Naive thymus-derived CD4-positive, alpha-beta T cell (primary cell): Measurements from ENCODE around the gene DNAJC17. TPM values are rescaled to one million over a fixed set of nuclear protein-coding genes. Genes with fewer than 3 reads are reported as not detected.

Source experiments
- ATAC-seq: fragments of 150-1000 bp; cut with Tn5 transposase; 2 replicates; pipeline ENCODE4 v1.10.0; 2021; ENCODE audit warnings: mild to moderate bottlenecking, moderate library complexity
- CTCF ChIA-PET: fragments of 350-600 bp; sonication (Branson Sonifier 250); formaldehyde crosslinking; loops from one replicate; lab custom pipeline; 2021; ENCODE audit warnings: antibody characterized with exemption; lab: Charles Lee
- POLR2A ChIA-PET: fragments of 350-600 bp; sonication (Branson Sonifier 250); formaldehyde crosslinking; loops from one replicate; lab custom pipeline; 2021; ENCODE audit warnings: antibody characterized with exemption, inconsistent platforms; lab: Charles Lee
- DNase-seq, 9 donors: peaks; one replicate each; pipeline versions ENCODE4 v3.0.0 to v3.0.0-alpha.2; 2020 to 2022; ENCODE audit warnings: mixed read lengths in 1 of 9
- H3K27ac ChIP-seq: one replicate; pipeline ENCODE4 v1.7.0; 2013; ENCODE audit warnings: mild to moderate bottlenecking, low read depth, low read length, moderate library complexity
- H3K27me3 ChIP-seq, 2 donors: one replicate each; pipeline ENCODE4 v1.7.0; 2013; ENCODE audit warnings: low read length in 2 of 2, mild to moderate bottlenecking in 2 of 2, moderate library complexity in 2 of 2; ENCODE audit not compliant: control insufficient read depth in 2 of 2, insufficient read depth in 2 of 2
- H3K36me3 ChIP-seq, 3 experiments: 1 replicate in 2 of 3; 2 replicates in 1 of 3; pipeline ENCODE4 v1.7.0; 2013; ENCODE audit warnings: low read length in 3 of 3, mild to moderate bottlenecking in 3 of 3, moderate library complexity in 1 of 3; ENCODE audit not compliant: insufficient read depth in 3 of 3, control insufficient read depth in 2 of 3
- H3K4me1 ChIP-seq, 2 donors: one replicate each; pipeline ENCODE4 v1.7.0; 2013; ENCODE audit warnings: low read length in 2 of 2, mild to moderate bottlenecking in 2 of 2, moderate library complexity in 1 of 2; ENCODE audit not compliant: control insufficient read depth in 2 of 2, insufficient read depth in 2 of 2
- H3K4me3 ChIP-seq: 2 replicates; pipeline ENCODE4 v1.7.0; 2013; ENCODE audit warnings: mild to moderate bottlenecking, low read length
- H3K9me3 ChIP-seq, 3 experiments: 1 replicate in 2 of 3; 2 replicates in 1 of 3; pipeline ENCODE4 v1.7.0; 2013; ENCODE audit warnings: low read length in 3 of 3; ENCODE audit not compliant: control insufficient read depth in 2 of 3
- H3K27ac Mint-ChIP-seq, 9 donors: one replicate each; pipeline ENCODE4 v1.8.0; 2020 to 2022; ENCODE audit warnings: mixed read lengths in 9 of 9, mild to moderate bottlenecking in 8 of 9, moderate library complexity in 5 of 9, inconsistent platforms in 2 of 9
- H3K27me3 Mint-ChIP-seq, 5 donors: one replicate each; pipeline ENCODE4 v1.8.0; 2021 to 2022; ENCODE audit warnings: mixed read lengths in 5 of 5, mild to moderate bottlenecking in 1 of 5
- H3K36me3 Mint-ChIP-seq, 5 donors: one replicate each; pipeline ENCODE4 v1.8.0; 2020 to 2022; ENCODE audit warnings: mixed read lengths in 5 of 5, mild to moderate bottlenecking in 3 of 5, inconsistent platforms in 1 of 5
- H3K4me1 Mint-ChIP-seq, 7 donors: one replicate each; pipeline ENCODE4 v1.8.0; 2020 to 2022; ENCODE audit warnings: mixed read lengths in 7 of 7, mild to moderate bottlenecking in 3 of 7, inconsistent platforms in 1 of 7
- H3K4me3 Mint-ChIP-seq, 10 donors: one replicate each; pipeline ENCODE4 v1.8.0; 2020 to 2022; ENCODE audit warnings: mild to moderate bottlenecking in 10 of 10, mixed read lengths in 10 of 10, moderate library complexity in 6 of 10, inconsistent platforms in 2 of 10
- H3K9me3 Mint-ChIP-seq, 11 donors: one replicate each; pipeline ENCODE4 v1.8.0; 2020 to 2022; ENCODE audit warnings: mixed read lengths in 11 of 11, mild to moderate bottlenecking in 4 of 11, inconsistent platforms in 1 of 11, moderate library complexity in 1 of 11
- intact Hi-C, 2 donors: fragments of 100-400 bp; cut with micrococcal nuclease; formaldehyde crosslinking; loops; one replicate each; pipeline ENCODE4 v1.15.1; 2023
- polyA plus RNA-seq, 2 donors: library from polyadenylated mRNA; unstranded; fragments of 300-500 nt; fragmentation: Illumina TruSeq; gene quantifications; one replicate each; pipeline ENCODE4 v1.2.3, GENCODE V29; 2021
- total RNA-seq, 6 experiments: library from RNA in 5 of 6; stranded (reverse) in 5 of 6; gene quantifications; 1 replicate in 5 of 6; 2 replicates in 1 of 6; pipeline ENCODE4 v1.2.3 and lab custom pipeline; 2021 to 2026

DNAJC17 gene
- total and polyA plus RNA-seq, 7 experiments from 2014 or later: 28.8 to 50.9 (median 35.5) TPM

- Histone ChIP-seq H3K27me3 (no peaks in the 10 kb centered on the region), H3K27ac (peak overlapping the region; percentile 78), H3K4me3 (peak overlapping the region; percentile 71), H3K36me3 (peaks cover 0 to 14% (median 0%) of the 10 kb centered on the region in 3 experiments), H3K9me3 (no peaks in the 10 kb centered on the region), H3K4me1 (peaks cover 12 to 17% of the 10 kb centered on the region in 2 donors)
- peak overlapping the region; percentile 76 to 94 (median 90) for H3K4me3 Mint-ChIP-seq
- H3K27ac Mint-ChIP-seq: peak overlapping the region; percentile 69 to 92 (median 87)
- H3K9me3 Mint-ChIP-seq: no peaks in the 10 kb centered on the region
- H3K36me3 Mint-ChIP-seq: no peaks in the 10 kb centered on the region
- intact Hi-C loops: loop anchor here in 1 of 2 donors (1.0 kb wide), 1 partner anchor 8 kb away; the partner anchor contains the start of gene RMDN3
- no peaks in the 10 kb centered on the region for H3K27me3 Mint-ChIP-seq
- ChIA-PET CTCF (interaction anchor here (0.5 kb wide), 1 partner anchor 272 kb away, joined by 3 read pairs; no protein-coding TSS in a partner anchor), POLR2A (interaction anchor here (1.0 to 3.7 kb wide), 2 partner anchors 69 to 198 kb away, joined by 7 to 21 read pairs; partner anchors contain the start of genes CCDC32 and RAD51)
- peak; percentile 4 for ATAC-seq
- peak in 4 of 9 donors; percentile 16 to 53 (median 35) for DNase-seq
- peaks cover 1 to 31% (median 28%) of the 10 kb centered on the region in 7 donors for H3K4me1 Mint-ChIP-seq
Measured at GRCh38 chr15:40762919-40763800, 44.1 kb downstream of the DNAJC17 start.

- H3K27ac ChIP-seq: no peak overlapping the region
- H3K4me1 Mint-ChIP-seq: peaks cover 0 to 25% (median 18%) of the 10 kb centered on the region in 7 donors
- H3K27me3 ChIP-seq: no peaks in the 10 kb centered on the region
- H3K9me3 ChIP-seq: no peaks in the 10 kb centered on the region
- POLR2A ChIA-PET: no interaction called here
- peaks cover 0 to 4% (median 0%) of the 10 kb centered on the region in 3 experiments for H3K36me3 ChIP-seq
- intact Hi-C loops: no loop called here
- H3K27me3 Mint-ChIP-seq: no peaks in the 10 kb centered on the region
- no peak overlapping the region for H3K4me3 ChIP-seq
- ATAC-seq: no peak
- H3K27ac Mint-ChIP-seq: peak overlapping the region in 1 of 9 donors; percentile 14
- CTCF ChIA-PET: no interaction called here
- no peaks in the 10 kb centered on the region for H3K9me3 Mint-ChIP-seq
- no peak overlapping the region for H3K4me3 Mint-ChIP-seq
- H3K4me1 ChIP-seq: peaks cover 7 to 12% of the 10 kb centered on the region in 2 donors
- H3K36me3 Mint-ChIP-seq: no peaks in the 10 kb centered on the region
- DNase-seq: no peak
Measured at GRCh38 chr15:40759961-40760360, 47.3 kb downstream of the DNAJC17 start.

GRCh38 chr15:40756938-40757337, 50.3 kb downstream of the DNAJC17 start:
- H3K4me3 ChIP-seq: no peak overlapping the region
- ATAC-seq (no peak), DNase-seq (no peak)
- H3K36me3 Mint-ChIP-seq: peaks cover 0 to 11% (median 0%) of the 10 kb centered on the region in 5 donors
- no peaks in the 10 kb centered on the region for H3K9me3 ChIP-seq
- H3K4me1 ChIP-seq: peaks cover 7 to 10% of the 10 kb centered on the region in 2 donors
- H3K27ac ChIP-seq: no peak overlapping the region
- ChIA-PET POLR2A (interaction anchor here (0.6 to 1.6 kb wide), 4 partner anchors 8 to 1017 kb away, joined by 3 to 8 read pairs (median 8); partner anchors contain the start of genes MAPKBP1 and RAD51), CTCF (interaction anchor here (1.3 kb wide), 2 partner anchors 8 to 13 kb away, joined by 3 to 5 read pairs; partner anchors contain the start of gene C15orf62)
- peak overlapping the region in 9 of 10 donors; percentile 29 to 78 (median 58) for H3K4me3 Mint-ChIP-seq
- H3K9me3 Mint-ChIP-seq: no peaks in the 10 kb centered on the region
- no peaks in the 10 kb centered on the region for H3K27me3 Mint-ChIP-seq
- intact Hi-C loops: no loop called here
- peaks cover 16 to 36% (median 26%) of the 10 kb centered on the region in 7 donors for H3K4me1 Mint-ChIP-seq
- H3K27ac Mint-ChIP-seq: peak overlapping the region in 5 of 9 donors; percentile 20 to 82 (median 53)
- H3K27me3 ChIP-seq: no peaks in the 10 kb centered on the region
- peaks cover 0 to 14% (median 0%) of the 10 kb centered on the region in 3 experiments for H3K36me3 ChIP-seq

GRCh38 chr15:40755812-40756208, 51.5 kb downstream of the DNAJC17 start:
- Histone ChIP-seq H3K4me1 (peaks cover 7 to 10% of the 10 kb centered on the region in 2 donors), H3K36me3 (peaks cover 0 to 26% (median 11%) of the 10 kb centered on the region in 3 experiments), H3K9me3 (no peaks in the 10 kb centered on the region), H3K27me3 (no peaks in the 10 kb centered on the region), H3K4me3 (peak overlapping the region; percentile 94), H3K27ac (peak overlapping the region; percentile 95)
- intact Hi-C loops: loop anchor here (1.0 to 2.0 kb wide), 13 partner anchors 7 to 475 kb away; partner anchors contain the start of genes DNAJC17 (in 2 of the 2), RAD51 (in 2 of the 2), RPUSD2 (in 2 of the 2) and VPS18 (in 2 of the 2)
- Mint-ChIP-seq H3K36me3 (peaks cover 0 to 20% (median 0%) of the 10 kb centered on the region in 5 donors), H3K4me1 (peaks cover 16 to 37% (median 27%) of the 10 kb centered on the region in 7 donors), H3K9me3 (no peaks in the 10 kb centered on the region), H3K27ac (peak overlapping the region; percentile 89 to 99 (median 95)), H3K4me3 (peak overlapping the region; percentile 90 to 98 (median 94)), H3K27me3 (no peaks in the 10 kb centered on the region)
- CTCF ChIA-PET: interaction anchor here (1.3 kb wide), 2 partner anchors 9 to 14 kb away, joined by 3 to 5 read pairs; partner anchors contain the start of gene C15orf62
- ATAC-seq (no peak), DNase-seq (no peak)
- POLR2A ChIA-PET: interaction anchor here (1.2 to 1.6 kb wide), 2 partner anchors 9 to 61 kb away, joined by 7 to 8 read pairs; partner anchors contain the start of gene RAD51

GRCh38 chr15:40754883-40755811, 52.1 kb downstream of the DNAJC17 start, which contains the start of gene RMDN3:
TSS of gene RMDN3 (minus strand) at chr15:40755254. CDS start at chr15:40754783, 471 bp downstream.
- POLR2A ChIA-PET: interaction anchor here (0.5 to 1.7 kb wide), 5 partner anchors 10 to 60 kb away, joined by 3 to 8 read pairs (median 4); partner anchors contain the start of gene RAD51
- H3K27me3 ChIP-seq: no peaks in the 10 kb centered on the region
- DNase-seq (peak; percentile 89 to 97 (median 92)), ATAC-seq (peak; percentile 99)
- Mint-ChIP-seq H3K27me3 (no peaks in the 10 kb centered on the region), H3K4me3 (peak within 1 kb of the TSS; percentile 90 to 98 (median 94)), H3K9me3 (no peaks in the 10 kb centered on the region), H3K36me3 (peaks cover 0 to 22% (median 0%) of the 10 kb centered on the region in 5 donors), H3K4me1 (peaks cover 16 to 37% (median 27%) of the 10 kb centered on the region in 7 donors), H3K27ac (peak within 1 kb of the TSS; percentile 89 to 99 (median 95))
- peak within 1 kb of the TSS; percentile 95 for H3K27ac ChIP-seq
- H3K36me3 ChIP-seq: peaks cover 0 to 31% (median 14%) of the 10 kb centered on the region in 3 experiments
- H3K4me3 ChIP-seq: peak within 1 kb of the TSS; percentile 94
- no peaks in the 10 kb centered on the region for H3K9me3 ChIP-seq
- H3K4me1 ChIP-seq: peaks cover 7 to 10% of the 10 kb centered on the region in 2 donors
- intact Hi-C loops: loop anchor here (1.0 to 2.0 kb wide), 13 partner anchors 8 to 476 kb away; partner anchors contain the start of genes DNAJC17 (in 2 of the 2), RAD51 (in 2 of the 2), RPUSD2 (in 2 of the 2) and VPS18 (in 2 of the 2)
- CTCF ChIA-PET: interaction anchor here (1.0 kb wide), 1 partner anchor 60 kb away, joined by 3 read pairs; the partner anchor contains the start of gene RAD51
